GM19438 (cell line): ENCODE results near the gene CTNNB1.
"Not testable (repeated sequence)": the region's sequence is repeated elsewhere in the genome, so short reads cannot be mapped to it uniquely, and the experiment has no call there.

Experiments
- ATAC-seq: cut with Tn5 transposase; IDR thresholded peaks from one replicate; pipeline ENCODE4 v1.9.1; 2021; ENCODE audit warnings: low read depth; ENCODE audit not compliant: unreplicated experiment

CTNNB1 gene

GRCh38 chr3:41248525-41248924 lies 49.2 kb downstream of the CTNNB1 start:
- no peak for ATAC-seq

- ATAC-seq = no peak
These were observed 50.0 kb downstream of the CTNNB1 start for GRCh38 chr3:41249318-41249717.

GRCh38 chr3:41250825-41251224 lies 51.5 kb downstream of the CTNNB1 start:
- ATAC-seq = no peak

- no peak for ATAC-seq
These were observed 52.3 kb downstream of the CTNNB1 start for GRCh38 chr3:41251593-41251992.

- no peak for ATAC-seq
These were observed 59.0 kb downstream of the CTNNB1 start for GRCh38 chr3:41258239-41258800.

- ATAC-seq = no peak
These were observed 60.3 kb downstream of the CTNNB1 start for GRCh38 chr3:41259449-41260062.

- ATAC-seq = no peak
These were observed 60.8 kb downstream of the CTNNB1 start for GRCh38 chr3:41260063-41260450.

- ATAC-seq = no peak
These were observed 65.8 kb downstream of the CTNNB1 start for GRCh38 chr3:41265011-41265545.

- no peak for ATAC-seq
These were observed 66.5 kb downstream of the CTNNB1 start for GRCh38 chr3:41265823-41266273.

- ATAC-seq = no peak
These were observed 68.8 kb downstream of the CTNNB1 start for GRCh38 chr3:41267975-41268640.

GRCh38 chr3:41272667-41273066 lies 73.4 kb downstream of the CTNNB1 start:
- no peak for ATAC-seq

- ATAC-seq = no peak
These were observed 75.8 kb downstream of the CTNNB1 start for GRCh38 chr3:41274944-41275668.

GRCh38 chr3:41276191-41276590 lies 76.9 kb downstream of the CTNNB1 start:
- ATAC-seq = no peak

- ATAC-seq = no peak
These were observed 78.6 kb downstream of the CTNNB1 start for GRCh38 chr3:41277790-41278465.

- ATAC-seq = not testable (repeated sequence)
These were observed 85.6 kb downstream of the CTNNB1 start for GRCh38 chr3:41284934-41285333.

- ATAC-seq = no peak
These were observed 87.0 kb downstream of the CTNNB1 start for GRCh38 chr3:41286305-41286704.

- no peak for ATAC-seq
These were observed 89.5 kb downstream of the CTNNB1 start for GRCh38 chr3:41288785-41289184.
